NCI-H1930 (cell line): ENCODE data around the gene GEMIN2.
"Not testable (repeated sequence)": the region's sequence is repeated elsewhere in the genome, so short reads cannot be mapped to it uniquely, and the experiment has no call there.

Experiments
- DNase-seq, 2 experiments: peaks; one replicate each; lab custom pipeline; 2025; lab: John Stamatoyannopoulos, UW

Gene GEMIN2

DNA sequence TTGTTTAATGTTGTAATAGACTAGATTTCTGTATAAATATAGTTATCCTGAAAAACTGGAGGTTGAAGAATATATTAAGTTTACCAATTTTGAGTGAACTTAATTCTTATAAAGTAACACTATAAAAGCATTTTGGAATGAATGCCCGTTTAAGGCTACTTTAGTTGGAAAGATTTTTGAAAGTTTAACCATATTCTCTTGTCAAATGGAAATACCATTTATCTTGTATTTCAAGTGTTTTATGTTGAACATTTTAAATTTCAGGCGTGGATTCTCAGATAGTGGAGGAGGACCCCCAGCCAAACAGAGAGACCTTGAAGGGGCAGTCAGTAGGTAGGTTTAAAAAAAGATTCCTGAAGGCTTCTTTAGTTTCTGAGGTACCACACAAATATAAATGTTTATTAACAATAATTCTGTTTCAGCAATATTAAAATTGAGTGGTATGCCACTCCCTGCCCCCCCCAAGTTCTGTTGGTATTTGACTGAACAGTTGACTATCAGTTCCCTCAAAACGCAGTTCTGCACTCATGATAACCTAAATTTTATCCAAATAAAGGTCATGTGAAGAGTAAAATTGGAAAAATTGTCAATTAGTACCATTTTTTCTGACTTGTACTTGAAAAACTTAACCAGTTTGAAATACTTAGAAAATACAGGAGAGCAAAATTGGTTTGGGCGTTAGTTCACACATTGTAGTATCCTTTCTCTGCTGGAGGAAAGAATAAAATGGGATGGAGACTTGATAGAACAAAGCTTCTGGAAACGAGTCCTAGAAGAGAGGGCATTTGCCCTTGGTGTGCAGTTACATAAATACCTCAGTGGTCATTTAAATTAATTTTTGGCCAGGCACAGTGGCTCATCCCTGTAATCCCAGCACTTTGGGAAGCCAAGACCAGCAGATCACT is 62.4 kb downstream of the GEMIN2 start:
- DNase-seq: no peak

DNA sequence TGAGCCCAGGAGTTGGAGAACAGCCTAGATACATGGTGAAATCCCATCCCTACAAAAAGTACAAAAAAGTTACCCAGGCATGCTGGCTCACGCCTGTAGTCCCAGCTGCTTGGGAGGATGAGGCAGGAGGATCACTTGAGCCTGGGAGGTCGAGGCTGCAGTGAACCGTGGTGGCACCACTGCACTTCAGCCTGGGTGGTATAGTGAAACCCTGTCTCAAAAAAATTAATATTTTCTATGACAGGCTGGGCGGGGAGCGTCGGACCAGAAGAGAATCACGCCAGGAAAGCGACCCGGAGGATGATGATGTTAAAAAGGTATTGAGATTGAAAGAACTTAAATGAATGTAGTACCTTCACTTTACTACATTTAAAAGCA is 63.0 kb downstream of the GEMIN2 start:
- no peak for DNase-seq

DNA sequence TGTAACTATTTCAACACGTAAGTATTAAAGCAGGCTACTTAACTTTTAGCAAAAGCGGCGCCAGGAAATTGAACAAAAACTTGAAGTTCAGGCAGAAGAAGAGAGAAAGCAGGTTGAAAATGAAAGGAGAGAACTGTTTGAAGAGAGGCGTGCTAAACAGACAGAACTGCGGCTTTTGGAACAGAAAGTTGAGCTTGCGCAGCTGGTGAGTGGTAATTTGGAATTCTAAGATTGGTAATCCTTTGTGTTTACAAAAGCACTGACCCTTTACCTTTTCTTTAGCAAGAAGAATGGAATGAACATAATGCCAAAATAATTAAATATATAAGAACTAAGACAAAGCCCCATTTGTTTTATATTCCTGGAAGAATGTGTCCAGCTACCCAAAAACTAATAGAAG is 64.9 kb downstream of the GEMIN2 start:
- no peak for DNase-seq

DNA sequence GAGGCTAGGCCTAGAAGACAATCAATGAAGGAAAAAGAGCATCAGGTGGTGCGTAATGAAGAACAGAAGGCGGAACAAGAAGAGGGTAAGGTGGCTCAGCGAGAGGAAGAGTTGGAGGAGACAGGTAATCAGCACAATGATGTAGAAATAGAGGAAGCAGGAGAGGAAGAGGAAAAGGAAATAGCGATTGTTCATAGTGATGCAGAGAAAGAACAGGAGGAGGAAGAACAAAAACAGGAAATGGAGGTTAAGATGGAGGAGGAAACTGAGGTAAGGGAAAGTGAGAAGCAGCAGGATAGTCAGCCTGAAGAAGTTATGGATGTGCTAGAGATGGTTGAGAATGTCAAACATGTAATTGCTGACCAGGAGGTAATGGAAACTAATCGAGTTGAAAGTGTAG is 66.4 kb downstream of the GEMIN2 start:
- no peak for DNase-seq

DNA sequence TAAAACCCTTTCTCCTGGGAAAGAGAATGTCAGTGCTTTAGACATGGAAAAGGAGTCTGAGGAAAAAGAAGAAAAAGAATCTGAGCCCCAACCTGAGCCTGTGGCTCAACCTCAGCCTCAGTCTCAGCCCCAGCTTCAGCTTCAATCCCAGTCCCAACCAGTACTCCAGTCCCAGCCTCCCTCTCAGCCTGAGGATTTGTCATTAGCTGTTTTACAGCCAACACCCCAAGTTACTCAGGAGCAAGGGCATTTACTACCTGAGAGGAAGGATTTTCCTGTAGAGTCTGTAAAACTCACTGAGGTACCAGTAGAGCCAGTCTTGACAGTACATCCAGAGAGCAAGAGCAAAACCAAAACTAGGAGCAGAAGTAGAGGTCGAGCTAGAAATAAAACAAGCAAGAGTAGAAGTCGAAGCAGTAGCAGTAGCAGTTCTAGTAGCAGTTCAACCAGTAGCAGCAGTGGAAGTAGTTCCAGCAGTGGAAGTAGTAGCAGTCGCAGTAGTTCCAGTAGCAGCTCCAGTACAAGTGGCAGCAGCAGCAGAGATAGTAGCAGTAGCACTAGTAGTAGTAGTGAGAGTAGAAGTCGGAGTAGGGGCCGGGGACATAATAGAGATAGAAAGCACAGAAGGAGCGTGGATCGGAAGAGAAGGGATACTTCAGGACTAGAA is 67.0 kb downstream of the GEMIN2 start:
- no peak for DNase-seq

DNA sequence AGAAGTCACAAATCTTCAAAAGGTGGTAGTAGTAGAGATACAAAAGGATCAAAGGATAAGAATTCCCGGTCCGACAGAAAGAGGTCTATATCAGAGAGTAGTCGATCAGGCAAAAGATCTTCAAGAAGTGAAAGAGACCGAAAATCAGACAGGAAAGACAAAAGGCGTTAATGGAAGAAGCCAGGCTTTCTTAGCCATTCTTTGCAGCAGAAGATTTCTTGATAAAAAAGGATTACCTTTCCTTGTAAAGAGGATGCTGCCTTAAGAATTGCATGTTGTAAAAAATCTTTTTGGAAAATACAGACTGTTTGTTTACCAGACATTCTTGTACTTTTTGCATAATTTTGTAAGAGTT is 67.5 kb downstream of the GEMIN2 start:
- no peak for DNase-seq

DNA sequence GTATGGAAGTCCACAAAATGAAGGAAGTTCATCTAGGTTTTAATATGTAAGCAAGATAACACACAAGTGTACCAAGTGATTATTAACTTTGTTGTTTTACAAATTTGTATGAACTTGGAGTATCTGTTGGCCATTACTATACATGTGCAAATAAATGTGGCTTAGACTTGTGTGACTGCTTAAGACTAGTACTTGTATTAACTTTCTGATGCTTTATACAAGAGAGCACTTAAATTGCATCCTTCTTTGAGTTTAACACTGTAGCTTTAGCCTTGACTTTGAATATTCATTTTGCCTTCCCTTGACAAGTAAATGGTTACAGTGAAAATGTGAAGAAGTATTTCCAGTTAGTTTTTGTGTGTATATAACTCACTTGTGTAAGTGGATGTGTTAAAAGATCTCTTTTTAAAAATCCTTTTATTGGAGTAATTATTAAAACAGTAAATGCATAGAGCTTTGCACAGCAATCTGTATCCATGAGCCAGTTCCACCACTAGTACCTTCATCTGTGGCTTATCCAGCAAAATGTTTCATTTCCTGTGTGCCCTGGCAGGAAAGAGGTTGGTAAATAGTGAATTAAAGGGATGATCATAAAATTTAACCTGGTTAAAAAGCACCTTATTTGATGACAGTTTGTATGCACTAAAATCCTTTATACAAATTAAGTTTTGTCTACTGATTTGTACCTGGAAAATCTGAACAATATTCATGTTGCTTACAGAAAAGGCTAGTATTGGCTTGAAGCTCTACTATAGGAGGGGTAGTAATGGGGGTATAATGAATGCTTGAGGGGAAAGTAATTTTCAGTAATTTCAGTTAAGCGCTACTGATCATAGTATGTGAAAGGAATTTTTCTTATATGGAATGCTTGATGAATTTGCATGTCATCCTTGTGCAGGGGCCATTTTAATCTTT is 68.9 kb downstream of the GEMIN2 start:
- DNase-seq: no peak

DNA sequence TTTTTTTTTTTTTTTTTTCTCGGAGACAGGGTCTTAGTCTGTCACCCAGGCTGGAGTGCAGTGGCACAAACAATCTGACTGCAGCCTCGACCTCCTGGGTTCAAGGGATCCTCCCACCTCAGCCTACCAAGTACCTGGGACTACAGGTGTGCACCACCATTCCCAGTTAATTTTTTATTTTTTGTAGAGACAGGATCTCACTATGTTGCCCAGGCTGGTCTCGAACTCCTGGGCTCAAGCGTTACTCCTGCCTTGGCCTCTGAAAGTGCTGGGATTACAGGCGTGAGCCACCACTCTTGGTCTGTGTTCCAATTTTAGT is 69.5 kb downstream of the GEMIN2 start:
- DNase-seq: not testable (repeated sequence)

DNA sequence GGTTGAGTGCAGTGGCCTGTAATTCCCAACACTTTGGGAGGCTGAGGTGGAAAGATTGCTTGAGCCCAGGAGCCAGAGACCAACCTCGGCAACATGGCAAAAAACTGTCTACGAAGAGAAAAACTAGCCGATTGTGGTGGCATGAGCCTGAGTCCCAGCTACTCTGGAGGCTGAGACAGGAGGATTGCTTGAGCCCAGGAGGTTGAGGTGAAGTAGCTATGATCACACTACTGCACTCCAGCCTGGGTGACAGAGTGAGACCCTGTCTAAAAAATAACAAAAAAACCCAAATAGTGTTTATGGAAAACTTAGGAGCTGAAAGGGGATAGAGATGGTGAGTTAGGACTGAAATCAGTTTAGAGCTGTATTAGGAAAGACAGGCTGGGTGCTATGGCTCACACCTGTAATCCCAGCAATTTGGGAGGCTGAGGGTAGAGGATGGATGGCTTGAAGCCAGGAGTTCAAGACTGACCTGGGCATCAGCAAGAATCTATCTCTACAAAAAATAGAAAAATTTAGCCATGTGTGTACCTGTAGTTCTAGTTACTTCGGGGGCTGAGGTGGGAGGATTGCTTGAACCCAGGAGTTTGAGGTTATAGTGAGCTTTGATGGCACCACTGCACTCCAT is 70.6 kb downstream of the GEMIN2 start:
- DNase-seq: no peak

DNA sequence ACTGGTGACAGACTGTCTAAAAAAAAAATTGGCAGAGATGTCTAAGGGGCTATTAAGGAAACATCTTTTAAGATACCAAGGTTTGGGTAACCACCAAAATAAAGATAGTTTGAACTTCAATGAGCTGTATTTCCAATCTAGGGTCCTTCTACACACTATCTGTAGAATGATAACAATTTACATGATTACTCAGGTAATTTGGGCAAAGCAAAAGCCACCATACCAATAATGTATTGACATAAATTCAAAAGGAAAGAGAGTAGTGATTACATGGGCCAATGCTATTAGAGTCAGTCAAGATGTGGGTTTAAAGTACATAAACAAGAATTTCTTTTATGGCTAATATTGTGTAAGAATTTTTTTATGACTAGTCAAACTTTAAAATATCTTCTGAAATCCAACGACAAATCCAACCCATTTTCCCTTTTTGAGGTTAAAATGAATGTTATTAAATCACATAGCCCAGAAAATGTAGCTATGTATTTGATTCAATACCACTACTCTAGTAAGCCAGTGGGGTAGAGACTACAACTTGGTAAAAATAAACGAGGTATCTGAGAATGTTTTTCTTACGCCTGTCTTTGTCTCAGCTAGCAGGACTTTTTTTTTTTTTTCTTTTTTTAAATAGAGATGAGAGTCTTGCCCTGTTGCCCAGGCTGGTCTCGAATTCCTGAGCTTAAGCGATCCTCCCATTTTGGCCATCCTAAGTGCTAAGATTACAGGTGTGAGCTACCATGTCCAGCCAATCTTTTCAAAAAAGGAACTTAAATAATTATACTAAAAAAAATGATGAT is 71.3 kb downstream of the GEMIN2 start:
- no peak for DNase-seq
